Kidney (tissue), 22 donors: ENCODE measurements around the gene FLCN. TPM values are rescaled to one million over a fixed set of nuclear protein-coding genes. Genes with fewer than 3 reads are reported as not detected.

Experiments
- DNase-seq, 5 donors: peaks; one replicate each; pipeline ENCODE4 v3.0.0-alpha.2; 2013 to 2020
- FAIRE-seq: peaks from 2 replicates; lab custom pipeline; 2012; peaks lifted over from hg19 to GRCh38; lab: Jason Lieb, UNC
- H3K27ac ChIP-seq, 2 donors: one replicate each; pipeline ENCODE4 v1.7.0; 2013; ENCODE audit warnings: low read depth in 2 of 2, low read length in 2 of 2, inconsistent platforms in 1 of 2
- H3K27me3 ChIP-seq: one replicate; pipeline ENCODE4 v1.7.1; 2013; ENCODE audit warnings: low read length, inconsistent platforms; ENCODE audit not compliant: control insufficient read depth, insufficient read depth
- H3K36me3 ChIP-seq, 3 donors: one replicate each; pipeline versions ENCODE4 v1.7.0 to v1.7.1; 2013; ENCODE audit warnings: low read length in 3 of 3, control low read depth in 1 of 3, inconsistent platforms in 1 of 3; ENCODE audit not compliant: insufficient read depth in 3 of 3, control insufficient read depth in 2 of 3
- H3K4me1 ChIP-seq, 3 donors: one replicate each; pipeline versions ENCODE4 v1.7.0 to v1.7.1; 2013; ENCODE audit warnings: low read length in 3 of 3, inconsistent platforms in 1 of 3, low read depth in 1 of 3; ENCODE audit not compliant: control insufficient read depth in 2 of 3, insufficient read depth in 2 of 3
- H3K4me3 ChIP-seq, 3 donors: one replicate each; pipeline versions ENCODE4 v1.7.0 to v1.8.1; 2013; ENCODE audit warnings: low read length in 3 of 3, control low read depth in 1 of 3, inconsistent platforms in 1 of 3
- H3K9ac ChIP-seq, 3 donors: one replicate each; pipeline versions ENCODE4 v1.7.0 to v1.7.1; 2013; ENCODE audit warnings: low read length in 3 of 3, control low read depth in 1 of 3, inconsistent platforms in 1 of 3
- H3K9me3 ChIP-seq, 3 donors: one replicate each; pipeline versions ENCODE4 v1.7.0 to v1.7.1; 2013; ENCODE audit warnings: low read length in 3 of 3, control low read depth in 1 of 3, inconsistent platforms in 1 of 3; ENCODE audit not compliant: control insufficient read depth in 2 of 3, insufficient read depth in 1 of 3
- intact Hi-C: fragments of 100-400 bp; cut with DNase I; formaldehyde crosslinking; loops from one replicate; pipeline ENCODE4 v1.11.1; 2022
- long read RNA-seq, 10 donors: library from polyadenylated mRNA in 1 of 10; unstranded in 1 of 10; transcript quantifications; one replicate each; pipeline ENCODE4 v2.0.0 and lab custom pipeline, GENCODE V29; 2021 to 2026
- polyA plus RNA-seq: library from polyadenylated mRNA; stranded (reverse); fragments of 350-450 nt; fragmentation: Illumina TruSeq; extraction: RNeasy Lipid Tissue Mini Kit (QIAGEN cat#74804); gene quantifications from one replicate; pipeline ENCODE4 v1.2.3, GENCODE V29; 2014; ENCODE audit warnings: low read depth, low replicate concordance; ENCODE audit not compliant: insufficient read depth
- total RNA-seq: library from RNA; stranded (reverse); fragmentation: NEBNext Ultra II Directional; extraction: Animal tissue kit (Norgen Biotek cat#: 25700); gene quantifications from one replicate; pipeline ENCODE4 v1.2.1, GENCODE V29; 2021
- TF ChIP-seq, protein P1 (sequence below): IDR thresholded peaks from 3 replicates; pipeline ENCODE4 v1.5.1; 2012; ENCODE audit warnings: mild to moderate bottlenecking, moderate library complexity, borderline replicate concordance; ENCODE audit not compliant: insufficient read depth; ENCODE audit errors: extremely low read depth
- donor health status: control.
- donor health status: control.
- donor health status: control.
- donor health status: control.
- donor health status: control.
- donor health status: DM: yes; HTN: yes; CAD: no.
- donor health status: Normal renal cell carcinoma (clear cell type).

Gene FLCN, protein sequence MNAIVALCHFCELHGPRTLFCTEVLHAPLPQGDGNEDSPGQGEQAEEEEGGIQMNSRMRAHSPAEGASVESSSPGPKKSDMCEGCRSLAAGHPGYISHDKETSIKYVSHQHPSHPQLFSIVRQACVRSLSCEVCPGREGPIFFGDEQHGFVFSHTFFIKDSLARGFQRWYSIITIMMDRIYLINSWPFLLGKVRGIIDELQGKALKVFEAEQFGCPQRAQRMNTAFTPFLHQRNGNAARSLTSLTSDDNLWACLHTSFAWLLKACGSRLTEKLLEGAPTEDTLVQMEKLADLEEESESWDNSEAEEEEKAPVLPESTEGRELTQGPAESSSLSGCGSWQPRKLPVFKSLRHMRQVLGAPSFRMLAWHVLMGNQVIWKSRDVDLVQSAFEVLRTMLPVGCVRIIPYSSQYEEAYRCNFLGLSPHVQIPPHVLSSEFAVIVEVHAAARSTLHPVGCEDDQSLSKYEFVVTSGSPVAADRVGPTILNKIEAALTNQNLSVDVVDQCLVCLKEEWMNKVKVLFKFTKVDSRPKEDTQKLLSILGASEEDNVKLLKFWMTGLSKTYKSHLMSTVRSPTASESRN
- 44.4 TPM for total RNA-seq
- polyA plus RNA-seq: 14.2 TPM
- long read RNA-seq, donor 1: 0 reads
- long read RNA-seq, donor 2, partial matches to known transcripts: 0 of 7 reads
- long read RNA-seq, donor 2, other reads (novel, unspliced or antisense): 0 of 7 reads
- long read RNA-seq, donor 3, transcript FLCN-204 (5 exons, 2,523 nt): major isoform, 7 of 13 reads
- long read RNA-seq, donor 3, partial matches to known transcripts: 0 of 13 reads
- long read RNA-seq, donor 3, other reads (novel, unspliced or antisense): 0 of 13 reads
- long read RNA-seq, donor 4, partial matches to known transcripts: 0 of 5 reads
- long read RNA-seq, donor 4, other reads (novel, unspliced or antisense): 0 of 5 reads
- long read RNA-seq, donor 5, partial matches to known transcripts: 0 of 1 reads
- long read RNA-seq, donor 5, other reads (novel, unspliced or antisense): 0 of 1 reads
- long read RNA-seq, donor 6: 0 reads
- long read RNA-seq, donor 7, transcript FLCN-201 (14 exons, 3,638 nt): major isoform, 6 of 16 reads
- long read RNA-seq, donor 7, partial matches to known transcripts: 3 of 16 reads
- long read RNA-seq, donor 7, other reads (novel, unspliced or antisense): 5 of 16 reads
- long read RNA-seq, donor 8, partial matches to known transcripts: 0 of 3 reads
- long read RNA-seq, donor 8, other reads (novel, unspliced or antisense): 0 of 3 reads
- long read RNA-seq, donor 9, partial matches to known transcripts: 0 of 1 reads
- long read RNA-seq, donor 9, other reads (novel, unspliced or antisense): 0 of 1 reads
- long read RNA-seq, donor 10, partial matches to known transcripts: 0 of 9 reads
- long read RNA-seq, donor 10, other reads (novel, unspliced or antisense): 0 of 9 reads

DNA sequence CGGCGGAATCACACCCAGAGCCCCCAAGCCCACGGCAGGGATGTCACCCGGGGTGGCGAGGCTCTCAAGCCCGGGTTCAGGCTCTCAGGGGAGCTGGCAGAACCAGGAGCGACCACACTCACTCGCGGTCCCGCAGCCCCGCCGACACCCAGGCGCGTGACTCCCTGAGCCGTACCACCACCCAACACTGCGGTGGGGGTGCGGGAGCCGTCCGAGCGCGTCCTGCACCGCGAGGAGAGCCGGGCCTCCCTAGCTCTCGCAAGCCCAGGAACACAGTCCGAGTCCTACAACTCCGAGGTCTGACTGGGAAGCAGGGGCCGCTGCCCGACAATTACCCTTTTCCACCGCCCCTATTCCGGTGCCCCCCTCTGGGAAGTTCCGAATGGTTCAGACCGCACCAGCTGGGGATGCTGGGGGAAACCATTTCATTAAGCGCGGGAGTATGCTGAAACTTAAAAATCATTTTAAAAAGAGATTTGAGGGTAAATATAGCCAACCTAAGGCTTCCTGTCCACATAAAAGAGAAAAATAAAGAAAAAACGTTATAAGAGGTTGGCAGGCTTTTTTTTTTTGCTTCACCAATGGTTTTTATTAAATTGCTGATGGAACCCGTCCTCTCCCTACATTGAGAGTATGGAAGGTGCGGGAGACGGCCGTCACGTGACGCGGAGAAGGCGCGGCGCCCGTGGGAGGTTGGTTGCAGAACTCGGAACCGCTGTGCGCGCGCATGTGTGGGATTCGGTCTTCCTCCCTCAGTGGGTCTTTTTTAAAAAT, at the start of gene FLCN:
TSS of gene FLCN (minus strand) at position 143 of the 774 bp plus-strand sequence. CDS start 9,031 bp downstream, outside the sequence.
- Histone ChIP-seq H3K36me3 (peaks cover 0 to 5% (median 3%) of the 10 kb centered on the region in 3 donors), H3K27ac (peak within 1 kb of the TSS; percentile 99), H3K27me3 (no peaks in the 10 kb centered on the region), H3K4me1 (peaks cover 0 to 11% (median 0%) of the 10 kb centered on the region in 3 donors), H3K4me3 (peak within 1 kb of the TSS; percentile 84 to 97 (median 97)), H3K9ac (peak within 1 kb of the TSS; percentile 20 to 96 (median 93)), H3K9me3 (no peaks in the 10 kb centered on the region)
- FAIRE-seq (no peak), DNase-seq (peak; percentile 87 to 97 (median 95))
- TF ChIP-seq, protein P1, sequence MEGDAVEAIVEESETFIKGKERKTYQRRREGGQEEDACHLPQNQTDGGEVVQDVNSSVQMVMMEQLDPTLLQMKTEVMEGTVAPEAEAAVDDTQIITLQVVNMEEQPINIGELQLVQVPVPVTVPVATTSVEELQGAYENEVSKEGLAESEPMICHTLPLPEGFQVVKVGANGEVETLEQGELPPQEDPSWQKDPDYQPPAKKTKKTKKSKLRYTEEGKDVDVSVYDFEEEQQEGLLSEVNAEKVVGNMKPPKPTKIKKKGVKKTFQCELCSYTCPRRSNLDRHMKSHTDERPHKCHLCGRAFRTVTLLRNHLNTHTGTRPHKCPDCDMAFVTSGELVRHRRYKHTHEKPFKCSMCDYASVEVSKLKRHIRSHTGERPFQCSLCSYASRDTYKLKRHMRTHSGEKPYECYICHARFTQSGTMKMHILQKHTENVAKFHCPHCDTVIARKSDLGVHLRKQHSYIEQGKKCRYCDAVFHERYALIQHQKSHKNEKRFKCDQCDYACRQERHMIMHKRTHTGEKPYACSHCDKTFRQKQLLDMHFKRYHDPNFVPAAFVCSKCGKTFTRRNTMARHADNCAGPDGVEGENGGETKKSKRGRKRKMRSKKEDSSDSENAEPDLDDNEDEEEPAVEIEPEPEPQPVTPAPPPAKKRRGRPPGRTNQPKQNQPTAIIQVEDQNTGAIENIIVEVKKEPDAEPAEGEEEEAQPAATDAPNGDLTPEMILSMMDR: no peak
- intact Hi-C loops: no loop called here

DNA sequence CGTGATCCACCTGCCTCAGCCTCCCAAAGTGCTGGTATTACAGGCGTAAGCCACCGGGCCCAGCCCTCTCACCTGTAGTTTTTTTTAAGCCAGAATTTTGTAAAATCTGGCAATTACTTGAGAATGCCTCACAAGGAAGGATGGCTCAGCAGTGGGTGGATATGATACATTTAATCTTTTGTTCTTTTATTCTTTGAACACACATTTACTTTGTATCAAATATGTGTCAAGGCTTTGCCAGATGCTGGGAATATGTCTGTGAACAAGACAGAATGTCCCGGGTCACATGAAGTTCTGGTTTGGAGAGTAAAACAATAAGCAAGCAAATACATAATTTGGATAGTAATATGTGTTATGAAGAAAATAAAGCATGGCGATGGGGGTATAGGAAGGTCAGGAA, 49.0 kb upstream of the FLCN start:
- no peak for FAIRE-seq
- Histone ChIP-seq H3K4me3 (no peak overlapping the region), H3K27me3 (no peaks in the 10 kb centered on the region), H3K9ac (no peak overlapping the region), H3K36me3 (no peaks in the 10 kb centered on the region), H3K9me3 (no peaks in the 10 kb centered on the region), H3K4me1 (no peaks in the 10 kb centered on the region), H3K27ac (no peak overlapping the region)
- TF ChIP-seq, protein P1: no peak
- intact Hi-C loops: no loop called here
- DNase-seq: no peak
